ENCODE results near the gene NDST3.

Gene NDST3

DNA sequence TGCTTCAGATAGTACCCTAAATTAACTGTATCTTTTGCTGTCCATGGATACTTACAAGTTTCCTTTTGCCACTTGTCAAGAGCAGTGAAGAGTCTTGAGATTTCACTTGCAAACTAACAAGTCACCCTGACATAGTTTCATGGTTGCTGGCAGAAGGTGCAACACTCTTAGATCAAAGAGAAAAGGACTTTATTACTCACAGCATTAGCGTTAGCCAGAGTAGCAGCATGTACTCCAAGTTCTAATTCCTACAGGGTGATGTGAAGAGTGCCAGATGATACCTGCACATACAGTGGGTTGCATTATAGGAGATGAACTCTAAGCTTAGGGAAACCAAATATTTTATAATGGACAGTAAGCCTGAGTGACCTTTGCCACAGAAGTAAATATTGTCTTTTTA lies 47.9 kb downstream of the NDST3 start:
- no peak for DNase-seq

- no peak for DNase-seq
These were observed 51.4 kb downstream of the NDST3 start for GRCh38 chr4:118085700-118086099.

- no peak for DNase-seq
These were observed 52.1 kb downstream of the NDST3 start for GRCh38 chr4:118086344-118086743.

DNA sequence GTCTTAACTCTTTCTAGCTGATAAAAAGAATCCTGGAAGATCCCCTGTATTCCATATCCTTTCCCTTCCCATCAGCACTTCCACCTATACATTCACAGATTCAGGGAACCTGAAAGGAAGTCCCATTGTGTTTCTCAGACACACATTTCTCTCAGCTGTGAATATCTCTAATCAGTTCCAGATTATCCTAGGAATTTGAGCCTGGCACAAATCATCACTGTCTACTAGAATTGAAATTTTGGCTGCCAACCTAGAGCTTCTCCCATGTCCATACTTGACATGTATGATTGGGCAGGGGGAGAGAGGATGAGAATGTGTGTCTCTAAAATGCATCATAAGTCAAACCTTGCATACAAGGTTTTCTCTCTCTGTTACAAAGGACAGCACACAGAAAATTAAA lies 53.1 kb downstream of the NDST3 start:
- no peak for DNase-seq

GRCh38 chr4:118099106-118099505 lies 64.8 kb downstream of the NDST3 start:
- no peak for DNase-seq

GRCh38 chr4:118102195-118102594 lies 67.9 kb downstream of the NDST3 start:
- no peak for DNase-seq

DNA sequence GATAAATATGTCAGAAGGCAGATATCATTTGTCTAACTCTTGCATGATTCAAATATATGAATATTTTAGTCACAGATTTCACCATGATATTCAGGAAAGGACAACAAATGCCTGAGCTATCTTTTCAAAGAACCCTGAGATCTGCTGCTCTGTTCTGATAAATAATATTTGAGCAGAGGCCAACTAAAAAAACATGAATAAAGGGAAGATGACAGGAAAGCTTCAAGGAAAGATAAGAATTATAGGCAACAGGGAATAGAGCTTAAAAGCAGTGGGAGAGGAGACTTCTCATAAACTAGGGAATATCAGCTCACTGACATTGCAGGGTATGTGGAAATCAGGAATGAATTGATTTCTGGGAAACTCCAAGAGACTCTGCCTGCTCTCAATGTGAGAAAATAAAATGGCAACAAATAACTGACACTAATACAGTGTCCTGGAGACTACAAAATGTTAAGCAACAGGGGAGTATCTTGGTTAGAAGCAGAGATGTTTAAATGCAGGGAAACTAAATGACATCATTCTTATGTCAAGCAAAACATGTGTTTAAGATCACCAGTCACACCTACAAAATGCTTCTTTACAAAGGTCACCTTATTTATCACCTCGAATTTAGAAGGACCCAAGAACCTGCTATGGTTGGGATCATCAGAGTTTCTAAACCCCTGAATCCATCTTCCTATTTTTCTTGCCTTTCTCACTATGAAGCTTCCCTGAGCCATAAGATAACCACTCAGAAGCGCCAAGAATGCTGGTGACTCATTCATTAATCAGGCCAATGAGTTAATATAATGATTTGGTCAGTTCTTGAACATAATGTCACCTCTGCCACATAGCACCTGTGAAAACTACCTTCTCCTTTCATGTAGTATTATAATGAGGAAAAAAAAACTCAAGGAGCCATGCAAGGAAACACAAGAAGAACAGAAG lies 78.1 kb downstream of the NDST3 start:
- no peak for DNase-seq

DNA sequence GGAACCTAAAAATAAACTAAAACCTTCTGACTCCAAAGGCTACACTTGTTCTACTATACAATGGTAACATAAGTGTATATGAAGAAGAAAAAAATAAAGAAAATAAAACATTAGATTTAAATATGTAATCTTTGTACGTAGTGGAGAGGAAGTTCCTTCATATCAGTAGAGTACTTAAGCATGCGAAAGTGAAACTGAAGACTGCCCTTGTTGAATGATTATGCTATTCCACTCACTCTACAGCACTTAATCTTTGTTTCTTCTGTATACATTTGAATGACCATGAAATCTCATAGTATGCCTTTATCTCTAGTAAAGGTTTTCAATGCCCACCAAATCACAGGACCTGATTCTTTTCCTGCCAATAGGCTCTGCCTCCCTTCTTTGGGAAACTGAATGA lies 78.9 kb downstream of the NDST3 start:
- no peak for DNase-seq

GRCh38 chr4:118114720-118115119 lies 80.4 kb downstream of the NDST3 start:
- DNase-seq, result no peak

GRCh38 chr4:118120120-118120760 lies 86.0 kb downstream of the NDST3 start:
- no peak for DNase-seq

GRCh38 chr4:118124997-118125396 lies 90.7 kb downstream of the NDST3 start:
- no peak for DNase-seq

- no peak for DNase-seq
These were observed 105.0 kb downstream of the NDST3 start for GRCh38 chr4:118139241-118139640.

DNA sequence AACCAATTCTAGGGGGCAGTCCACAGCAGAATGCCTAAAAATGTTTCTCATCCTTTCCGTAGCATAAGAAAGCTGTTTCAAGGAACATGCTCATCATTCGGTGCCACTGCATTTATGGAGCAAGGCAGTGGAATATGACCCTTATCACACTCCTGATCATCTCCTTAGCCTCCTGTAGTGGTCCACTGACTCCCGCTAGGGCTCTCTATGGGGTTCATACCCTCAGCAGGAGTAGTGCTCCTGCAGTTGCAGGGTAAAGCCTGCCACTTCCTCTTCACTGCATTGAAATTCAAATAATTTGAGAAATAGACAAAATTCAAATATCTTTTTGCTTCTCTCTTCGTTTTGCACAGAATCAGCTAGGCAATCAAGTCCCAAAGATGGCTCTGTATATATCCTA lies 107.0 kb downstream of the NDST3 start:
- DNase-seq, result no peak

GRCh38 chr4:118154649-118155048 lies 120.4 kb downstream of the NDST3 start:
- DNase-seq, result no peak

- DNase-seq, result no peak
These were observed 121.2 kb downstream of the NDST3 start for GRCh38 chr4:118155516-118155915.

DNA sequence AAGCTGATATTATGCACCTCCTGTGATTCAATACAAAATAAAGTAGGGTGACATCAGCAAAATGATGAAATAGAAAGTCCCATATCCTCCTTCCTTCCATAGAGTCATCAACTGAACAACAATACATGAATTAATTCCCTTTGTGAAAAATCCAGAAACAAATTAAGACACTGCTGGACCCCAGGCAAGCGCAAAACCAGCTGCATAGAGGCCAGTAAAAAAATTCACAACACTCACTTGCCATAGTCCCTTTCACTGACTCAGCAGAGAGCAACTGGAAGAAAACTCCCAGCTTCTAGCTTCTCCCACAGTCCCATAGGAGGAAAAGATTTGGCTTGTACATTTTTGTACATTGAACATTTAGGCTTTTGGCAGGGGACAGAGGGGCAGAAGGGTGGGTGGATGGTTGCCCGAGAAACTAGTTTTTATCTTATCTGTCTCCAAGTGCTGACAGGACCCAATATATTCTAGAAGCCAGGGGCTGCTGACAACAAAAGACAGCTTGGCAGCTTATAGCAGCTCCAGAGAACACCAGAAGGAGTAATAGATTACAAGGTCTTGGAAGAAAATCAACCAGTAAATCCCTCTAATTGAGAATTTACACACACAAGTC lies 124.6 kb downstream of the NDST3 start:
- no peak for DNase-seq

DNA sequence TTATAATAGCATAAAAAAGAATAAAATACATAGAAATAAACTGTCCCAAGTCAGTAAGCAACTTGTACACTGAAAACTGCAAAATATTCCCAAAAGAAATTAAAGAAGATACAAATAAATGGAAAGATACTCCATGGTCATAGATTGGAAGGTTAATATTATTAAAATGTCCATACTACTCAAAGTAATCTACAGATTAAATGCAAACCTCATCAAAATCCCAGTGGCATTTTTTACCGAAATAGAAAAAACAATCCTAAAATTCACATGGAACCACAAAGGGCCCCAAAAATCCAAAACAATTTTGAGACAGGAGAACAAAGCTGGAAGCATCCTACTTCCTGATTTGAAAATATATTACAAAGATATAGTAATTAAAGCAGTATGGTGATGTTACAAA lies 133.0 kb downstream of the NDST3 start:
- DNase-seq, result no peak

DNA sequence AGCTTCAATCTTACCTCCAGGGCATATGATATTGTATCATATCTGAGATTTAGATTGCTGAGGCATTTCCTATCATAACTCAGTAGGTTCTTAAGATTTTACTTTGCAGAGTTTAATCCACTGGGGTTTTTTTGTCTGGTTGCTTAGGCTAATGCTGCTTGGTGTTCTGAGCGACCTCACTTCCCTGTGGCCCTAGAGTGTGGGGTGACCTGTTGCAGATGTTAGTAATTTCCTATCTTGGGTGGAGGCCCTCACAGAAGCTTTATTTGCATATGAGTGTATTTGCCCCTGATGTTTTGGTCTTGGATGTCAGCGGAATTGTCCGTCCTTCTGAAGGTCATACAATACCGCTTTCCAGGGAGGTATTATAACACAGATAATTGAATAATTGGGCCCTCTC lies 137.1 kb downstream of the NDST3 start:
- no peak for DNase-seq

GRCh38 chr4:118173126-118173525 lies 138.8 kb downstream of the NDST3 start:
- DNase-seq, result no peak

DNA sequence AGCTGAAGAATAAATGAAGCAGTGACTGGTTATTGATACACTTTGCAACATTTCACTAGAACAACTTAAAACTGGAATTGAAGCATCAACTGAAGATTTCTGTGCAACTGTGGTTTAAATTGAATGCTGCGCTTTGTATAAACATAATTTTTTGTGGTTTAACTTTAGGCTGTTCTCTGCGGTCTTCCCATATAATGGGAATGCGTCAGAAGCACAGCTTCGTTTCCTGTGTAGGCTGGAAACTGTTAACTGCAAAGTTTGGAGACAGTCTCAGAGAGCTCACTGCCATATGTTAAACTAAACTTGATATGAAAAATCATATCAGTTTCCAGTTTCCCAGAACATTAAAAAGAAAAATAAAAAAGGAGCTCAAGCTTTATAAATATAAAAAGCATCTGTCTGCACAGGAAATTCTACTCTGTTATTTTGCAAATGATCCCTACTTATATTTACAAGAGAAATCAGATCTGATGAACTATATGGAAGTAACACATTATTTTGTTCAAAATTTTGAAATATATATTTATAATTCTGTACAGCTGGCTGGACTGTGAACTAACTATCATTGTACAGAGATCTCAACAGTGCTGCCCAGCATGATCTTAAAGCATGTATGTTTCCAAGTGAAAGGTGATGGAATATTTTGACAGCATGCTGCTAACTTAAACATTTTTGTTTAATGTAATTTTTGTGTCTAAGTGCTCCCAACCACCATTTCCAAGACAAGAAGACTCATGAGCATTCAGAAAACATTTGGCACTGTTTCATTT lies 139.9 kb downstream of the NDST3 start:
- DNase-seq, result no peak

GRCh38 chr4:118175506-118175905 lies 141.2 kb downstream of the NDST3 start:
- no peak for DNase-seq

- DNase-seq, result no peak
These were observed 142.8 kb downstream of the NDST3 start for GRCh38 chr4:118177126-118177525.

DNA sequence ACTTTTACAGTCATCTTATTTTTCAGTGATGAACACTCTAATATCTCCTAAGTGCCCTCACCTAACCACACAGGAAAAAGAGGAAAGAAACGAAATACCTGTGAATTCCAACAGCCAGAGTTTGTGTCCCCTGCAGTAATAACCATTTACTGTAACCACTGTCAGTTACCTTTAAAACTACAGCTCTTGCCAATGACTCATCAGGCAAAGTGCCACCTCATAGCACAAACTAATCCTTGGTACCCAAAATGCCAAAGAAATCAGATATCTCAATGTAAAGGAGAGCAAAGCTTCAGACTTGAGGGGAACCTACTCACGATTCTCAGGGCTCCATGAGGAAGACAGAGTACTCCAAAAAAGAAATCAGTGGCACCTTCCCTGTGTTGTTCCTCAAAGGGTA lies 146.5 kb downstream of the NDST3 start:
- no peak for DNase-seq

All from activated CD4-positive, alpha-beta T cell treated with anti-CD3 and anti-CD28 coated beads, Interleukin-2, amount 50 U/mL, for 1 hour (primary cell).